K562 (cell line): ENCODE measurements around the gene NELFA. TPM values are rescaled to one million over a fixed set of nuclear protein-coding genes. Genes with fewer than 3 reads are reported as not detected.

ENCODE experiments used
- ATAC-seq: fragments of 200-7000 bp; cut with Tn5 transposase; 3 replicates; pipeline ENCODE4 v1.9.1; 2020; ENCODE audit warnings: moderate library complexity
- BruUV-seq: library from RNA; stranded (reverse); fragments of 400-500 nt; replicated peaks from 2 replicates; lab custom pipeline; 2021; lab: Mats Ljungman, UMichigan
- CTCF ChIA-PET: fragments of 300-600 bp; formaldehyde crosslinking; extraction: SDS; loops from one replicate; lab custom pipeline; 2021; ENCODE audit warnings: low intra/inter-chr PET ratio; lab: Yijun Ruan, JAX
- POLR2A ChIA-PET: fragments of 300-600, 350-650 bp; sonication (Branson Sonifier 250); formaldehyde crosslinking; extraction: SDS; loops from one replicate; lab custom pipeline; 2021; ENCODE audit warnings: antibody characterized with exemption, inconsistent platforms; lab: Yijun Ruan, JAX
- DNase-seq, 4 experiments: peaks; one replicate each; pipeline versions ENCODE4 v3.0.0 to v3.0.0-alpha.2; 2011 to 2018; ENCODE audit warnings: low spot score in 3 of 4, mixed read lengths in 3 of 4; ENCODE audit errors: extremely low read depth in 1 of 4
- FAIRE-seq: peaks from 2 replicates; lab custom pipeline; 2011; peaks lifted over from hg19 to GRCh38; lab: Jason Lieb, UNC
- H2AFZ ChIP-seq: 2 replicates; pipeline ENCODE4 v1.6.0; 2011; ENCODE audit warnings: low read depth, low read length, control low read depth, inconsistent platforms
- H3K27ac ChIP-seq: fragments of 200-600 bp; 3 replicates; pipeline ENCODE4 v1.8.0; 2011; ENCODE audit warnings: low read depth, mild to moderate bottlenecking, control low read depth, inconsistent platforms, low read length, moderate library complexity, mixed read lengths; ENCODE audit errors: extremely low read depth
- H3K27me3 ChIP-seq, 2 experiments: fragments of 300-600 bp in 1 of 2; 2 replicates in 1 of 2; 3 replicates in 1 of 2; pipeline versions ENCODE4 v1.6.0 to v1.8.0; 2011; ENCODE audit warnings: inconsistent platforms in 2 of 2, low read length in 2 of 2, mild to moderate bottlenecking in 1 of 2, mixed read lengths in 1 of 2, moderate library complexity in 1 of 2; ENCODE audit not compliant: control insufficient read depth in 2 of 2, insufficient read depth in 2 of 2
- H3K36me3 ChIP-seq: fragments of 300-600 bp; 3 replicates; pipeline ENCODE4 v1.8.0; 2011; ENCODE audit warnings: mild to moderate bottlenecking, low read length, inconsistent platforms; ENCODE audit not compliant: control insufficient read depth, insufficient read depth
- H3K4me1 ChIP-seq, 2 experiments: fragments of 200-600 bp in 1 of 2; replicated peaks in 1 of 2; 2 replicates in 1 of 2; 3 replicates in 1 of 2; pipeline versions ENCODE4 v1.5.1 to v1.8.0; 2011; ENCODE audit warnings: inconsistent platforms in 2 of 2, low read length in 2 of 2, mild to moderate bottlenecking in 1 of 2, mixed read lengths in 1 of 2, moderate library complexity in 1 of 2; ENCODE audit not compliant: control insufficient read depth in 2 of 2, insufficient read depth in 2 of 2
- H3K4me2 ChIP-seq: 2 replicates; pipeline ENCODE4 v1.6.1; 2011; ENCODE audit warnings: low read length, control low read depth, inconsistent platforms, mixed read lengths; ENCODE audit not compliant: insufficient read depth
- H3K4me3 ChIP-seq: fragments of 200-600 bp; sonication (generic), shearing (Covaris generic); 2 replicates; pipeline ENCODE4 v1.5.1; 2016; ENCODE audit warnings: control low read depth, inconsistent platforms
- H3K79me2 ChIP-seq: fragments of 200-600 bp; 3 replicates; pipeline ENCODE4 v1.8.0; 2011; ENCODE audit warnings: low read length, inconsistent platforms; ENCODE audit not compliant: control insufficient read depth, insufficient read depth
- H3K9ac ChIP-seq, 2 experiments: 2 replicates each; pipeline versions ENCODE4 v1.6.0 to v1.6.1; 2011; ENCODE audit warnings: low read depth in 2 of 2, low read length in 2 of 2, control low read depth in 1 of 2, inconsistent platforms in 1 of 2, mild to moderate bottlenecking in 1 of 2, mixed read lengths in 1 of 2; ENCODE audit not compliant: insufficient read depth in 1 of 2
- H3K9me1 ChIP-seq: one replicate; pipeline ENCODE4 v1.6.0; 2011; ENCODE audit warnings: inconsistent platforms, mild to moderate bottlenecking, low read length, moderate library complexity; ENCODE audit not compliant: control insufficient read depth, insufficient read depth
- H3K9me3 ChIP-seq: replicated peaks from 2 replicates; pipeline ENCODE4 v1.5.1; 2011; ENCODE audit warnings: low read depth, low read length, inconsistent platforms; ENCODE audit not compliant: control insufficient read depth, insufficient read depth
- H4K20me1 ChIP-seq: replicated peaks from 2 replicates; pipeline ENCODE4 v1.6.1; 2011; ENCODE audit warnings: low read length, inconsistent platforms, mixed read lengths; ENCODE audit not compliant: control insufficient read depth, insufficient read depth
- C11orf30 ChIP-seq: fragments of 450-650 bp; IDR thresholded peaks from 2 replicates; pipeline ENCODE4 v1.6.1; 2016; ENCODE audit warnings: low read depth, mild to moderate bottlenecking
- GABPA ChIP-seq: fragments of 200-800 bp; sonication (Bioruptor generic); conservative IDR thresholded peaks from 2 replicates; pipeline ENCODE4 v1.6.1; 2016; ENCODE audit warnings: low read depth, missing genetic modification characterization, missing compliant biosample characterization
- HES1 ChIP-seq: fragments of 450-650 bp; IDR thresholded peaks from 2 replicates; pipeline ENCODE4 v1.6.1; 2016; ENCODE audit warnings: low read depth, mild to moderate bottlenecking, moderate library complexity
- HNRNPLL ChIP-seq: fragments of 200-400 bp; formaldehyde crosslinking; IDR thresholded peaks from 2 replicates; pipeline ENCODE4 v1.6.1; 2017; ENCODE audit warnings: low read length, low read depth, mild to moderate bottlenecking; ENCODE audit not compliant: poor library complexity, severe bottlenecking
- MAFF ChIP-seq: IDR thresholded peaks from 2 replicates; pipeline ENCODE4 v1.6.1; 2012; ENCODE audit warnings: low read length, improper control_type of control experiment
- POLR2G ChIP-seq: fragments of 200-400 bp; formaldehyde crosslinking; IDR thresholded peaks from 2 replicates; pipeline ENCODE4 v1.6.1; 2017; ENCODE audit warnings: low read depth, mild to moderate bottlenecking, antibody characterized with exemption, low read length, moderate library complexity
- SIX5 ChIP-seq, 2 experiments: IDR thresholded peaks; 2 replicates each; pipeline ENCODE4 v1.6.1; 2011; ENCODE audit warnings: low read length in 2 of 2, borderline replicate concordance in 1 of 2, low read depth in 1 of 2, mild to moderate bottlenecking in 1 of 2, moderate library complexity in 1 of 2; ENCODE audit not compliant: insufficient read depth in 1 of 2
- SOX6 ChIP-seq: fragments of 450-650 bp; IDR thresholded peaks from 2 replicates; pipeline ENCODE4 v1.6.1; 2014; ENCODE audit warnings: mild to moderate bottlenecking
- ZNF316 ChIP-seq: fragments of 450-650 bp; IDR thresholded peaks from 2 replicates; pipeline ENCODE4 v1.6.1; 2016
- WGBS: fragments of 100-300 bp; shearing (Covaris generic); methylation state at CpG from one replicate; pipeline ENCODE4 v1.1.6; 2016; ENCODE audit warnings: low coverage, mixed read lengths; ENCODE audit not compliant: insufficient coverage; ENCODE audit errors: missing lambda C conversion rate; 5-methylcytosine and 5-hydroxymethylcytosine counted together
- in situ Hi-C: fragments of 300-500 bp; cut with MboI; formaldehyde crosslinking; loops from 4 replicates; pipeline ENCODE4 v1.15.0; 2018; ENCODE audit warnings: inconsistent platforms, mixed read lengths
- intact Hi-C: fragments of 100-400 bp; cut with micrococcal nuclease; formaldehyde crosslinking; loops from 2 replicates; pipeline ENCODE4 v1.14.2; 2022
- polyA plus RNA-seq, 8 experiments: library from polyadenylated mRNA; depleted of rRNA in 4 of 8; stranded (reverse) in 5 of 8; unstranded in 3 of 8; fragments of >200 nt; fragmentation: Nextera tagmentation in 2 of 8; fragmentation: Illumina TruSeq in 1 of 8; extraction: Ambion mirVana in 2 of 8; extraction: Trizol in 1 of 8; gene quantifications; 2 replicates each; pipeline versions ENCODE4 v1.2.1 to v1.2.3, GENCODE V29; 2011 to 2014; ENCODE audit warnings: inconsistent platforms in 1 of 8, missing spikeins in 1 of 8
- total RNA-seq, 7 experiments: library from RNA; depleted of rRNA in 6 of 7; stranded (reverse); fragments of >200 nt in 6 of 7; fragmentation: Illumina TruSeq in 2 of 7; extraction: Trizol in 2 of 7; gene quantifications; 2 replicates each; pipeline versions ENCODE4 v1.2.1 to v1.2.3, GENCODE V29; 2011 to 2021; ENCODE audit warnings: low replicate concordance in 1 of 7

Gene NELFA
- total and polyA plus RNA-seq, 9 of the 15 experiments (the other 6 are each of a cell fraction or from before 2014, with no cell fraction given) = 0.76 to 59.6 (median 14.8) TPM

- no peaks in the 10 kb centered on the region for H3K27me3 ChIP-seq
- in situ Hi-C loops (no loop called here), intact Hi-C loops (no loop called here)
- BruUV-seq = no TSS peak
- H3K9me3 ChIP-seq = no peaks in the 10 kb centered on the region
- no peak overlapping the region for H3K27ac ChIP-seq
- 0 out of 2 replicates have a peak, but pooled peaks have one; percentile 31 for TF ChIP-seq POLR2G
- no peak for TF ChIP-seq SIX5 (IDR thresholded peaks at IDR 0.05; ENCODE audit: borderline replicate concordance in 1 of 2, insufficient read depth in 1 of 2, low read depth in 1 of 2, low read length in 2 of 2)
- H4K20me1 ChIP-seq = peaks cover 4% of the 10 kb centered on the region; the same call in 1 of the 2 replicates
- H3K79me2 ChIP-seq = no peaks in the 10 kb centered on the region; the same call in 2 of the 3 replicates
- H3K9ac ChIP-seq = no peak overlapping the region
- FAIRE-seq (peak; percentile 37), DNase-seq (no peak), ATAC-seq (no peak)
- H3K36me3 ChIP-seq = peaks cover 87% of the 10 kb centered on the region
- no peak overlapping the region for H3K4me2 ChIP-seq
- no peak overlapping the region for H3K4me3 ChIP-seq
- POLR2A ChIA-PET = no interaction called here
- CTCF ChIA-PET = no interaction called here
- WGBS = 90% methylated on average over 16 of the region's 16 CpGs
- no peak overlapping the region for H2AFZ ChIP-seq
- peaks cover 0 to 5% of the 10 kb centered on the region in 2 experiments; a peak in 1 of 5 replicates for H3K4me1 ChIP-seq
- no peaks in the 10 kb centered on the region for H3K9me1 ChIP-seq
Observed at GRCh38 chr4:1948232-1948631, 60.5 kb downstream of the NELFA start.

- CTCF ChIA-PET = no interaction called here
- H3K27ac ChIP-seq = no peak overlapping the region
Observed at GRCh38 chr4:1945912-1946311, 62.9 kb downstream of the NELFA start.

More at GRCh38 chr4:1945912-1946311, 62.9 kb downstream of the NELFA start:
- H3K27me3 ChIP-seq = no peaks in the 10 kb centered on the region
- ATAC-seq = no peak
- no peak for DNase-seq
- H3K9me3 ChIP-seq = no peaks in the 10 kb centered on the region
- H3K4me3 ChIP-seq = no peak overlapping the region
- H3K4me2 ChIP-seq = no peak overlapping the region
- in situ Hi-C loops (no loop called here), intact Hi-C loops (no loop called here)
- no peaks in the 10 kb centered on the region for H3K4me1 ChIP-seq
- TF ChIP-seq HES1 = no peak
- 0 out of 2 replicates have a peak, but pooled peaks have one; percentile 12 for TF ChIP-seq C11orf30
- TF ChIP-seq HNRNPLL = no peak
- TF ChIP-seq SOX6 = no peak
- TF ChIP-seq GABPA (tag) = no peak
- TF ChIP-seq ZNF316 = peak; percentile 59
- peak; percentile 40; the same call in 1 of the 2 replicates for TF ChIP-seq MAFF
- POLR2A ChIA-PET = interaction anchor here (1.2 to 1.6 kb wide), 3 partner anchors 12 to 15 kb away, joined by 3 to 4 read pairs (median 3); no protein-coding TSS in a partner anchor
- 90% methylated on average over 1 of the region's 1 CpG for WGBS
- H4K20me1 ChIP-seq = peaks cover 4% of the 10 kb centered on the region; the same call in 1 of the 2 replicates
- no TSS peak for BruUV-seq
- no peaks in the 10 kb centered on the region for H3K9me1 ChIP-seq
- no peak overlapping the region for H2AFZ ChIP-seq
- FAIRE-seq = no peak
- H3K79me2 ChIP-seq = no peaks in the 10 kb centered on the region; the same call in 2 of the 3 replicates
- H3K36me3 ChIP-seq = peaks cover 87% of the 10 kb centered on the region
- no peak overlapping the region for H3K9ac ChIP-seq
